Breast epithelium (tissue), 4 donors: ENCODE measurements around the gene GPX2. TPM values are rescaled to one million over a fixed set of nuclear protein-coding genes. Genes with fewer than 3 reads are reported as not detected.

ENCODE experiments used
- DNase-seq, 2 donors: peaks; one replicate each; pipeline ENCODE4 v3.0.0-alpha.2; 2019; ENCODE audit warnings: low spot score in 2 of 2
- H3K27ac ChIP-seq, 2 donors: fragments of 200-600 bp; sonication (generic) in 1 of 2; one replicate each; pipeline ENCODE4 v1.5.1; 2016 to 2019; ENCODE audit warnings: mild to moderate bottlenecking in 1 of 2
- H3K27me3 ChIP-seq, 2 donors: fragments of 200-600 bp; sonication (generic) in 1 of 2; one replicate each; pipeline versions ENCODE4 v1.5.1 to v1.6.0; 2017 to 2019; ENCODE audit warnings: control low read depth in 1 of 2, mild to moderate bottlenecking in 1 of 2
- H3K36me3 ChIP-seq: fragments of 200-600 bp; one replicate; pipeline ENCODE4 v1.5.1; 2019
- H3K4me1 ChIP-seq, 2 donors: fragments of 200-600 bp; sonication (generic); one replicate each; pipeline ENCODE4 v1.5.1; 2016 to 2019; ENCODE audit warnings: control low read depth in 1 of 2
- H3K4me3 ChIP-seq, 3 donors: fragments of 200-600 bp; sonication (generic); 1 replicate in 2 of 3; 2 replicates in 1 of 3; pipeline ENCODE4 v1.5.1; 2016 to 2019; ENCODE audit warnings: mild to moderate bottlenecking in 3 of 3, moderate library complexity in 2 of 3
- H3K9me3 ChIP-seq, 2 donors: fragments of 200-600 bp; sonication (generic) in 1 of 2; one replicate each; pipeline ENCODE4 v1.5.1; 2016 to 2019; ENCODE audit warnings: control low read depth in 1 of 2
- POLR2A ChIP-seq: fragments of 450-650 bp; IDR thresholded peaks from one replicate; pipeline ENCODE4 v1.6.1; 2016; ENCODE audit warnings: antibody characterized with exemption, mild to moderate bottlenecking, moderate library complexity
- POLR2AphosphoS5 ChIP-seq, 3 donors: sonication (generic); formaldehyde crosslinking; IDR thresholded peaks; one replicate each; pipeline ENCODE4 v1.6.1; 2017; ENCODE audit warnings: antibody characterized with exemption in 3 of 3
- intact Hi-C: fragments of 100-400 bp; cut with DNase I; formaldehyde crosslinking; loops from one replicate; pipeline ENCODE4 v1.15.1; 2023; ENCODE audit warnings: low total_unique reads
- total RNA-seq, 3 donors: library from RNA; depleted of rRNA; stranded (reverse); fragments of >200 nt; gene quantifications; one replicate each; pipeline ENCODE4 v1.1.0, GENCODE V29; 2016
- TF ChIP-seq, protein P1 (sequence below), 3 donors: fragments of 450-650 bp; IDR thresholded peaks; one replicate each; pipeline ENCODE4 v1.5.1; 2016 to 2017; ENCODE audit warnings: antibody characterized with exemption in 3 of 3, mild to moderate bottlenecking in 3 of 3, moderate library complexity in 3 of 3

GPX2 gene
- total RNA-seq, 3 donors from 2014 or later = 4.4 to 7.5 TPM; not detected in 1

DNA sequence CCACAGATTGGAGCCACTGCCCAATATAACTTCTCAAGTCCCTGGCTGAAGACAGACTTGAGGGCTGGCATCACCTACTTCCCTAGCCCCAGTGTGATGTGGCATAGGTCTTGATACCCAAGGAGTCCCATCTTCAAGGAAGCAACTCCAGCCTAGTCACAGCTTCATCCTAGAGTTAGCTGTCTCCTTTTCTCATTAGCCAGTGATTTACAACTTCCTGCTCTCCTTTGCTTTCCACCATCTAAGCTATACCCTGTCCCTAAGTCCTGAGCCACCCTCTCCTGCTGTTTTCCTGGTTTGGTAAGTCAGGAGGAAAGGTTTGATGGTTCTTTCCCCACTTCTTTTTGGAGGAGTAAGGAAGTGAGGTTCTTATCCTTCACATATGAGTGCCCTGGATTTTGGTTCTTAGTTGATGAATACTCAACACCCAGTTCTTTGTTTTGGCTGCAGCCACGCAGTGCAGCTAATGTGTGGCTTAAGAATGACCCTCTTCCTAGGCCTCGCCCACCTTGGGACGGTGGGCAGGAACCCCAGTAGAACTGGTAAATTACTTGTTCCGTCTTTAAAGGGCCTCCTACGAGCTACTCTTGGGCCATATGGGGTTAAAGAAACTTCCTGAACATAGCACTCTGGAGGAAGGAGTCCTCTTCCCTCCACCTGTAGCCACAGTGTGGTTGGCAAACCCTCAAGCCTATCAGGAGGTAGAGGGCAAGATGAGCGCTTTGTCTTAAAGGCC lies 3.9 kb upstream of the GPX2 start:
- intact Hi-C loops = no loop called here
- Histone ChIP-seq H3K4me1 (no peaks in the 10 kb centered on the region), H3K36me3 (no peaks in the 10 kb centered on the region), H3K27me3 (no peaks in the 10 kb centered on the region), H3K27ac (no peak overlapping the region), H3K9me3 (no peaks in the 10 kb centered on the region), H3K4me3 (no peak overlapping the region)
- DNase-seq = no peak
- TF ChIP-seq POLR2AphosphoS5 (IDR thresholded peaks at IDR 0.05) (no peak), POLR2A (no peak)
- TF ChIP-seq, protein P1, sequence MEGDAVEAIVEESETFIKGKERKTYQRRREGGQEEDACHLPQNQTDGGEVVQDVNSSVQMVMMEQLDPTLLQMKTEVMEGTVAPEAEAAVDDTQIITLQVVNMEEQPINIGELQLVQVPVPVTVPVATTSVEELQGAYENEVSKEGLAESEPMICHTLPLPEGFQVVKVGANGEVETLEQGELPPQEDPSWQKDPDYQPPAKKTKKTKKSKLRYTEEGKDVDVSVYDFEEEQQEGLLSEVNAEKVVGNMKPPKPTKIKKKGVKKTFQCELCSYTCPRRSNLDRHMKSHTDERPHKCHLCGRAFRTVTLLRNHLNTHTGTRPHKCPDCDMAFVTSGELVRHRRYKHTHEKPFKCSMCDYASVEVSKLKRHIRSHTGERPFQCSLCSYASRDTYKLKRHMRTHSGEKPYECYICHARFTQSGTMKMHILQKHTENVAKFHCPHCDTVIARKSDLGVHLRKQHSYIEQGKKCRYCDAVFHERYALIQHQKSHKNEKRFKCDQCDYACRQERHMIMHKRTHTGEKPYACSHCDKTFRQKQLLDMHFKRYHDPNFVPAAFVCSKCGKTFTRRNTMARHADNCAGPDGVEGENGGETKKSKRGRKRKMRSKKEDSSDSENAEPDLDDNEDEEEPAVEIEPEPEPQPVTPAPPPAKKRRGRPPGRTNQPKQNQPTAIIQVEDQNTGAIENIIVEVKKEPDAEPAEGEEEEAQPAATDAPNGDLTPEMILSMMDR (IDR thresholded peaks at IDR 0.05) = no peak

DNA sequence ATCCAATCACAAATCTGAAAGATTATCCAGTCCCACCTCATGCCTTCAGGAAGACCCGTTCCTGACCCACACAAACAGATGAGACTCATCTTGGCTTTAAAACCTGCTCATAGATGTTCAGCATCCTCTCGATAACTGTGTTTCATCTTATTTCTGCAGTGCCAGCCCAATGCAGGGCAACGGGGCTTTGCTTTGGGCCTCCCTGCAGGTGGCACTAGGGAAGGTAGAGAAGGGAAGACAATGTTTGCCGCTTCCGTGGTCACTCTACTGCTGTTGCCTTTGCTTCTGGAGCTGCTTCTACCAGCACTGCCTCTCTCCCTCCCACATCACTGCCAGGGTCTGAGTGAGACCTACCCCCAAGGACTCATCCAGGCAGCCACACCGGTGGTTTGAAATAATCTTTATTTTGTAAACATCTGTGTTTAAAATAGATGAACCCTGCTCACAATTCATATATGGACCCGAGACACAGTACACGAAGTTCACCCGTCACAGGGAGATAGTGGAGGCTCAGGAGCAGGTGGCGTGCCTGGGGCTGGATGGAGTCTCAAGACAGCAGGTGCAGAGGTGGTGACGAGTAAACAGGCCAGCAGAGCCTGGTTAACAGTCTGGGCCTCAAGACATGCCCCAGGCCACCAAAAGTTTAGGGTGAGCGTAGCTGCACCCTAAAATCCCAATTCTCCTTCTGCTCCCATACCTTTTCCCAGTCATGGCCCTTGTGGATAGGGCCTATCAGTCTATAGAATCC lies 3.1 kb upstream of the GPX2 start:
- intact Hi-C loops = no loop called here
- Histone ChIP-seq H3K9me3 (no peaks in the 10 kb centered on the region), H3K27ac (no peak overlapping the region), H3K4me1 (no peaks in the 10 kb centered on the region), H3K4me3 (no peak overlapping the region), H3K27me3 (no peaks in the 10 kb centered on the region), H3K36me3 (no peaks in the 10 kb centered on the region)
- TF ChIP-seq POLR2AphosphoS5 (IDR thresholded peaks at IDR 0.05) (no peak), POLR2A (no peak)
- TF ChIP-seq, protein P1 (IDR thresholded peaks at IDR 0.05) = no peak
- no peak for DNase-seq

DNA sequence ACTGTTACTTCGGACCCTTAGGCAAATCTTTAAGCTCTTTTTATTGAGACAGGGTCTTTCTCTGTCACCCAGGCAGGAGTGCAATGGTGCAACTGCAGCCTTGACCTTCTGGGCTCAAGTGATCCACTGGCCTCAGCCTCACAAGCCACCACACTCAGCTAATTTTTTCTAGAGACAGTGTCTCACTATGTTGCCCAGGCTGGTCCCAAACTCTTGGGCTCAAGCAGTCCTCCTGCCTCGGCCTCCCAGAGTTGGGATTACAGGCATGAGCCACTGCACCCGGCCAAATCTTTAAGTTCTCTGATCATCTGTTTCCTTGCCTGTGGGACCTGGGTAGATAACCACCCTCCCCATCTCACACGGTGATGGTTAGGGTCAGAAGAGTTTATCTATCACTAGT lies 2.3 kb upstream of the GPX2 start:
- no peaks in the 10 kb centered on the region for H3K36me3 ChIP-seq
- no peak overlapping the region for H3K4me3 ChIP-seq
- TF ChIP-seq POLR2A (no peak), POLR2AphosphoS5 (IDR thresholded peaks at IDR 0.05) (no peak)
- TF ChIP-seq, protein P1 (IDR thresholded peaks at IDR 0.05) = no peak
- intact Hi-C loops = no loop called here
- no peaks in the 10 kb centered on the region for H3K9me3 ChIP-seq
- H3K27ac ChIP-seq = no peak overlapping the region
- H3K4me1 ChIP-seq = no peaks in the 10 kb centered on the region
- no peaks in the 10 kb centered on the region for H3K27me3 ChIP-seq
- no peak for DNase-seq

DNA sequence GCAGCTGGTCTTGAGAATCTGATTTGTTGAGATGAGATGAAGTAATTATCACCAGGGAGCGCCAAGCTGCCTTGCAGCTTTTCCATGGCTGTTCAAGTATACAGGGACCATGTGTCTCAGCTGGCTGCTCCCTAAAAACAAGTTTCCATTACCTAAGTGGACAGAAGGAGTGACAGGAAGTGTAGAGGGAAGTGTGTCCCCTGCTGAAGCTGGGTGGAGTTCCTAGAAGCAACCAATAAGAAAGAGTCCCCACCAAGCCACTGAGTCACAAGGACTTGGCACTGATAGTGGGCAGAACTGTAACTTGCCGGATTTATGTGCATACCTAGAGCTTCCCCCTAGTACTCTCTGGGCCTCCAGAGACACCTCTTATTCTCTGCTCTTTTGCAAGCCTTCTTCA lies 1.5 kb upstream of the GPX2 start:
- Histone ChIP-seq H3K9me3 (no peaks in the 10 kb centered on the region), H3K4me1 (no peaks in the 10 kb centered on the region), H3K4me3 (no peak overlapping the region), H3K36me3 (no peaks in the 10 kb centered on the region), H3K27ac (no peak overlapping the region), H3K27me3 (no peaks in the 10 kb centered on the region)
- intact Hi-C loops = no loop called here
- TF ChIP-seq, protein P1 (IDR thresholded peaks at IDR 0.05) = no peak
- TF ChIP-seq POLR2A = no peak
- no peak for TF ChIP-seq POLR2AphosphoS5 (IDR thresholded peaks at IDR 0.05)
- DNase-seq = no peak

DNA sequence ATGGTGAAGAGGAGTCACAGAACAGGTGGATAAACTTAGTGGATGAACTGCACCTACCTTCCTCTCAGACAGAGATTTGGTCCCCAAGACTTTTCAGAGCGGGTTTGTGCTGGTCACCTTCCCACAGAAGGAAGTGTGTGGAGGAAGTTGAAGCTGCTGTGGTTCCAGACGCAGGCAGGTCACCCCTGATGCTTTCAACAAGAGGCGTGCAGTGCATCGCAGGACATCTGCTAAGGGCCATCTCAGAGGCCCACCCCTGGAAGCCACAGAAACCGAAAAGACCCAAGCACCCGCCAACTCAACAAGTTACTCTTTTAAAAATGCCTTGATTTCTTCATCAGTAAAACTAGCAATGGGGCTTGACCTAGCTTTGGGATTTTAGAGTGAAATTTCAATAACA lies 1.0 kb upstream of the GPX2 start:
- Histone ChIP-seq H3K4me3 (no peak overlapping the region), H3K27ac (no peak overlapping the region), H3K9me3 (no peaks in the 10 kb centered on the region), H3K27me3 (no peaks in the 10 kb centered on the region), H3K4me1 (no peaks in the 10 kb centered on the region), H3K36me3 (no peaks in the 10 kb centered on the region)
- TF ChIP-seq POLR2AphosphoS5 (IDR thresholded peaks at IDR 0.05) (no peak), POLR2A (no peak)
- intact Hi-C loops = no loop called here
- DNase-seq = no peak
